ENCODE results near the gene ARMCX5.

GRCh38 chrX:102610905-102611304, 11.6 kb downstream of the ARMCX5 start:
- no peak for TF ChIP-seq CTCF (IDR thresholded peaks at IDR 0.05)
- no peak for TF ChIP-seq POLR2AphosphoS5 (IDR thresholded peaks at IDR 0.05; ENCODE audit: insufficient read depth in 1 of 2, low read depth in 1 of 2)
- no peak for TF ChIP-seq POLR2A (IDR thresholded peaks at IDR 0.05)
